Bronchial epithelial cell (primary cell): ENCODE measurements around the gene DNAI7. TPM values are rescaled to one million over a fixed set of nuclear protein-coding genes. Genes with fewer than 3 reads are reported as not detected.

Experiments used
- DNase-seq: peaks from one replicate; pipeline ENCODE4 v3.0.0-alpha.2; 2010; ENCODE audit warnings: low read depth
- FAIRE-seq: peaks from 2 replicates; lab custom pipeline; 2011; peaks lifted over from hg19 to GRCh38; lab: Jason Lieb, UNC
- H3K27me3 ChIP-seq: 2 replicates; pipeline ENCODE4 v1.5.1; 2011; ENCODE audit warnings: low read length; ENCODE audit not compliant: control insufficient read depth, insufficient read depth
- H3K36me3 ChIP-seq: 2 replicates; pipeline ENCODE4 v1.5.1; 2011; ENCODE audit warnings: low read length; ENCODE audit not compliant: control insufficient read depth, insufficient read depth
- H3K4me3 ChIP-seq: 2 replicates; pipeline ENCODE4 v1.5.1; 2011; ENCODE audit warnings: mild to moderate bottlenecking, low read depth, low read length, control low read depth
- total RNA-seq: library from RNA; depleted of rRNA; stranded (reverse); fragments of >200 nt; gene quantifications from 2 replicates; pipeline ENCODE4 v1.2.1, GENCODE V29; 2014
- TF ChIP-seq, protein P1 (sequence below): IDR thresholded peaks from 2 replicates; pipeline ENCODE4 v1.5.1; 2011; ENCODE audit warnings: mild to moderate bottlenecking, moderate library complexity, low read length, control low read depth, inconsistent platforms; ENCODE audit not compliant: insufficient read depth, severe bottlenecking

DNAI7 gene
- total RNA-seq, 1 donor from 2014 or later = not detected

- TF ChIP-seq, protein P1, sequence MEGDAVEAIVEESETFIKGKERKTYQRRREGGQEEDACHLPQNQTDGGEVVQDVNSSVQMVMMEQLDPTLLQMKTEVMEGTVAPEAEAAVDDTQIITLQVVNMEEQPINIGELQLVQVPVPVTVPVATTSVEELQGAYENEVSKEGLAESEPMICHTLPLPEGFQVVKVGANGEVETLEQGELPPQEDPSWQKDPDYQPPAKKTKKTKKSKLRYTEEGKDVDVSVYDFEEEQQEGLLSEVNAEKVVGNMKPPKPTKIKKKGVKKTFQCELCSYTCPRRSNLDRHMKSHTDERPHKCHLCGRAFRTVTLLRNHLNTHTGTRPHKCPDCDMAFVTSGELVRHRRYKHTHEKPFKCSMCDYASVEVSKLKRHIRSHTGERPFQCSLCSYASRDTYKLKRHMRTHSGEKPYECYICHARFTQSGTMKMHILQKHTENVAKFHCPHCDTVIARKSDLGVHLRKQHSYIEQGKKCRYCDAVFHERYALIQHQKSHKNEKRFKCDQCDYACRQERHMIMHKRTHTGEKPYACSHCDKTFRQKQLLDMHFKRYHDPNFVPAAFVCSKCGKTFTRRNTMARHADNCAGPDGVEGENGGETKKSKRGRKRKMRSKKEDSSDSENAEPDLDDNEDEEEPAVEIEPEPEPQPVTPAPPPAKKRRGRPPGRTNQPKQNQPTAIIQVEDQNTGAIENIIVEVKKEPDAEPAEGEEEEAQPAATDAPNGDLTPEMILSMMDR = no peak
- no peak overlapping the region for H3K4me3 ChIP-seq
- DNase-seq (peak; percentile 70), FAIRE-seq (no peak)
- no peaks in the 10 kb centered on the region for H3K27me3 ChIP-seq
- H3K36me3 ChIP-seq = no peaks in the 10 kb centered on the region
Measured at GRCh38 chr12:25124493-25124892, 70.5 kb downstream of the DNAI7 start.

GRCh38 chr12:25123126-25123525 is 71.8 kb downstream of the DNAI7 start:
- no peak for FAIRE-seq

DNA sequence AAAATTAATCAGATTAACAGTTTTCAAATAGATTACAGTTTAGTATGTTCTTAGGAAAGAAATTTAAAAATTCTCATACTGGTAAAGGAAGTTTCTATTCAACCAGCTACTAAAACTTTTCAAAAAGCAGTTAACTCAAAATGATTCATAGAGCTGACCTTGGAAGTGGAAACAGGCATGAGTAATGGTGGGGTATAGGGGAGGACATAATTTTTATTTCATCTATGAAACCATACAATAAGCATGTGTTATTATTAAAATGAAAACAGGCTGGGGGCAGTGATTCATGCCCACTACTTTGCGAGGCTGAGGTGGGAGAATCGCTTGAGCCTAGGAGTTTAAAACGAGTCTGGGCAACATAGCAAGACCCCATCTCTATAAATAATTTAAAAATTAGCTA is 73.0 kb downstream of the DNAI7 start:
- FAIRE-seq (no peak), DNase-seq (no peak)
- TF ChIP-seq, protein P1 = no peak
- Histone ChIP-seq H3K36me3 (no peaks in the 10 kb centered on the region), H3K27me3 (no peaks in the 10 kb centered on the region), H3K4me3 (no peak overlapping the region)

More at GRCh38 chr12:25123126-25123525, 71.8 kb downstream of the DNAI7 start:
- Histone ChIP-seq H3K36me3 (no peaks in the 10 kb centered on the region), H3K27me3 (no peaks in the 10 kb centered on the region), H3K4me3 (no peak overlapping the region)
- TF ChIP-seq, protein P1 = no peak
- DNase-seq = no peak

GRCh38 chr12:25121110-25121509 is 73.8 kb downstream of the DNAI7 start:
- FAIRE-seq (no peak), DNase-seq (no peak)
- H3K27me3 ChIP-seq = no peaks in the 10 kb centered on the region
- H3K4me3 ChIP-seq = no peak overlapping the region
- H3K36me3 ChIP-seq = no peaks in the 10 kb centered on the region
- TF ChIP-seq, protein P1 = no peak

DNA sequence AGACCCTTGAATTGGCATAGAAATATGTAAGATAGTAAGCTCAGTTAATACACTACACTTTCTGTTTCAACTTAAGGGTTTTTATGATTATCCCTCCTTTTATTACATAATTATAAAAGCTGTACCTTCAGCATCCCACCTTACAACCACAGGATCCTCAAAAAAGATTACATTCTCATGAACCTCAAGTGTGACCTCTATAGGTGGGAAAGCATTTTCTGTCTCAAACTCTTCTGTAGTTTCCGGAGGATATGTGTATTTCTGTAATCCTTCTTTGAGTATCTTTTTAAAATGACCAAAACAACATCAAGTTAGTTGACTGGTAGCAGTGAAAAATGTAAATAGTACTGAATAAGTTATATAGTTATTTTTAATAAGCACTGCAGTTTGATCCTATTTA is 75.9 kb downstream of the DNAI7 start:
- no peaks in the 10 kb centered on the region for H3K36me3 ChIP-seq
- FAIRE-seq (no peak), DNase-seq (peak; percentile 26)
- TF ChIP-seq, protein P1 = no peak
- no peaks in the 10 kb centered on the region for H3K27me3 ChIP-seq
- H3K4me3 ChIP-seq = no peak overlapping the region

GRCh38 chr12:25115677-25116076 is 79.3 kb downstream of the DNAI7 start:
- peak; percentile 29 for DNase-seq
- no peak for FAIRE-seq

More at GRCh38 chr12:25115677-25116076, 79.3 kb downstream of the DNAI7 start:
- H3K27me3 ChIP-seq = no peaks in the 10 kb centered on the region
- no peaks in the 10 kb centered on the region for H3K36me3 ChIP-seq
- no peak overlapping the region for H3K4me3 ChIP-seq
- TF ChIP-seq, protein P1 = no peak
